ENCODE measurements around the gene B4GALT3. TPM values are rescaled to one million over a fixed set of nuclear protein-coding genes. Genes with fewer than 3 reads are reported as not detected.
A peak's percentile ranks its signal among the peaks of the same experiment; 100 is the strongest.

Gene B4GALT3
- total RNA-seq, 1 experiment from 2014 or later = 59.2 TPM

- Mint-ChIP-seq H3K4me1 (ENCODE audit: low read depth, unreplicated experiment) (peaks cover 22% of the 10 kb centered on the region), H3K27me3 (ENCODE audit: unreplicated experiment) (no peaks in the 10 kb centered on the region), H3K36me3 (ENCODE audit: insufficient read depth, unreplicated experiment) (no peaks in the 10 kb centered on the region), H3K4me3 (ENCODE audit: low read depth, unreplicated experiment) (no peak overlapping the region), H3K27ac (ENCODE audit: unreplicated experiment) (no peak overlapping the region), H3K9me3 (ENCODE audit: low read depth, unreplicated experiment) (no peaks in the 10 kb centered on the region)
- no peak for TF ChIP-seq CTCF (IDR thresholded peaks at IDR 0.05; ENCODE audit: unreplicated experiment)
- CTCF ChIA-PET = interaction anchor here (1.4 kb wide), 1 partner anchor 8 kb away, joined by 4 read pairs; the partner anchor contains the start of gene B4GALT3
- DNase-seq = no peak
- no TSS peak for BruUV-seq (replicated peaks)
- intact Hi-C loops (cut with micrococcal nuclease; ENCODE audit: unreplicated experiment) = no loop called here
Measured at GRCh38 chr1:161185732-161186311, 8.5 kb upstream of the B4GALT3 start.

GRCh38 chr1:161185282-161185682 lies 8.0 kb upstream of the B4GALT3 start:
- H3K27ac Mint-ChIP-seq (ENCODE audit: unreplicated experiment) = no peak overlapping the region
- CTCF ChIA-PET = no interaction called here
- no peaks in the 10 kb centered on the region for H3K27me3 Mint-ChIP-seq (ENCODE audit: unreplicated experiment)
- intact Hi-C loops (cut with micrococcal nuclease; ENCODE audit: unreplicated experiment) = no loop called here
- no TSS peak for BruUV-seq (replicated peaks)
- peaks cover 22% of the 10 kb centered on the region for H3K4me1 Mint-ChIP-seq (ENCODE audit: low read depth, unreplicated experiment)
- no peak overlapping the region for H3K4me3 Mint-ChIP-seq (ENCODE audit: low read depth, unreplicated experiment)
- no peaks in the 10 kb centered on the region for H3K36me3 Mint-ChIP-seq (ENCODE audit: insufficient read depth, unreplicated experiment)
- no peaks in the 10 kb centered on the region for H3K9me3 Mint-ChIP-seq (ENCODE audit: low read depth, unreplicated experiment)
- no peak for DNase-seq
- no peak for TF ChIP-seq CTCF (IDR thresholded peaks at IDR 0.05; ENCODE audit: unreplicated experiment)

GRCh38 chr1:161182214-161182613 lies 4.9 kb upstream of the B4GALT3 start:
- Mint-ChIP-seq H3K27ac (ENCODE audit: unreplicated experiment) (peak overlapping the region; percentile 48), H3K4me1 (ENCODE audit: low read depth, unreplicated experiment) (peaks cover 30% of the 10 kb centered on the region), H3K36me3 (ENCODE audit: insufficient read depth, unreplicated experiment) (peaks cover 7% of the 10 kb centered on the region), H3K27me3 (ENCODE audit: unreplicated experiment) (no peaks in the 10 kb centered on the region), H3K4me3 (ENCODE audit: low read depth, unreplicated experiment) (no peak overlapping the region), H3K9me3 (ENCODE audit: low read depth, unreplicated experiment) (no peaks in the 10 kb centered on the region)
- no peak for DNase-seq
- BruUV-seq (replicated peaks) = no TSS peak
- CTCF ChIA-PET = interaction anchor here (1.4 kb wide), 1 partner anchor 44 kb away, joined by 4 read pairs; the partner anchor contains the start of gene TOMM40L
- no peak for TF ChIP-seq CTCF (IDR thresholded peaks at IDR 0.05; ENCODE audit: unreplicated experiment)
- intact Hi-C loops (cut with micrococcal nuclease; ENCODE audit: unreplicated experiment) = no loop called here

GRCh38 chr1:161180639-161181038 lies 3.3 kb upstream of the B4GALT3 start:
- Mint-ChIP-seq H3K27me3 (ENCODE audit: unreplicated experiment) (no peaks in the 10 kb centered on the region), H3K4me1 (ENCODE audit: low read depth, unreplicated experiment) (peaks cover 42% of the 10 kb centered on the region), H3K4me3 (ENCODE audit: low read depth, unreplicated experiment) (no peak overlapping the region), H3K36me3 (ENCODE audit: insufficient read depth, unreplicated experiment) (peaks cover 19% of the 10 kb centered on the region), H3K27ac (ENCODE audit: unreplicated experiment) (no peak overlapping the region), H3K9me3 (ENCODE audit: low read depth, unreplicated experiment) (no peaks in the 10 kb centered on the region)
- no TSS peak for BruUV-seq (replicated peaks)
- TF ChIP-seq CTCF (IDR thresholded peaks at IDR 0.05; ENCODE audit: unreplicated experiment) = no peak
- no peak for DNase-seq
- intact Hi-C loops (cut with micrococcal nuclease; ENCODE audit: unreplicated experiment) = no loop called here
- CTCF ChIA-PET = no interaction called here

All from Calu3 (cell line).